ENCODE data around the gene WWC2.

- no peak for TF ChIP-seq CEBPB (IDR thresholded peaks at IDR 0.05)
- no peak for TF ChIP-seq MAZ (IDR thresholded peaks at IDR 0.05; ENCODE audit: borderline replicate concordance, low read depth, low read length)
- TF ChIP-seq CTCF (IDR thresholded peaks at IDR 0.05) = no peak
- TF ChIP-seq TP53 (CRISPR knock-in tag; IDR thresholded peaks at IDR 0.05) = no peak
- TF ChIP-seq, protein P1, sequence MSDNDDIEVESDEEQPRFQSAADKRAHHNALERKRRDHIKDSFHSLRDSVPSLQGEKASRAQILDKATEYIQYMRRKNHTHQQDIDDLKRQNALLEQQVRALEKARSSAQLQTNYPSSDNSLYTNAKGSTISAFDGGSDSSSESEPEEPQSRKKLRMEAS (IDR thresholded peaks at IDR 0.05) = no peak
- TF ChIP-seq MYC (IDR thresholded peaks at IDR 0.05; ENCODE audit: borderline replicate concordance, low read length) = no peak
- no peak for TF ChIP-seq RARB (CRISPR knock-in tag; IDR thresholded peaks at IDR 0.05)
- no peak for TF ChIP-seq POLR2A (IDR thresholded peaks at IDR 0.05; ENCODE audit: low read length)
- no peak for TF ChIP-seq FOXS1 (CRISPR knock-in tag; IDR thresholded peaks at IDR 0.05)
- TF ChIP-seq ESRRA (IDR thresholded peaks at IDR 0.05; ENCODE audit: borderline replicate concordance, low read length) = no peak
- no peak for TF ChIP-seq RAD21 (conservative IDR thresholded peaks at IDR 0.05 in 1 of 2, IDR thresholded peaks at IDR 0.05 in 1 of 2)
- TF ChIP-seq, protein P2, sequence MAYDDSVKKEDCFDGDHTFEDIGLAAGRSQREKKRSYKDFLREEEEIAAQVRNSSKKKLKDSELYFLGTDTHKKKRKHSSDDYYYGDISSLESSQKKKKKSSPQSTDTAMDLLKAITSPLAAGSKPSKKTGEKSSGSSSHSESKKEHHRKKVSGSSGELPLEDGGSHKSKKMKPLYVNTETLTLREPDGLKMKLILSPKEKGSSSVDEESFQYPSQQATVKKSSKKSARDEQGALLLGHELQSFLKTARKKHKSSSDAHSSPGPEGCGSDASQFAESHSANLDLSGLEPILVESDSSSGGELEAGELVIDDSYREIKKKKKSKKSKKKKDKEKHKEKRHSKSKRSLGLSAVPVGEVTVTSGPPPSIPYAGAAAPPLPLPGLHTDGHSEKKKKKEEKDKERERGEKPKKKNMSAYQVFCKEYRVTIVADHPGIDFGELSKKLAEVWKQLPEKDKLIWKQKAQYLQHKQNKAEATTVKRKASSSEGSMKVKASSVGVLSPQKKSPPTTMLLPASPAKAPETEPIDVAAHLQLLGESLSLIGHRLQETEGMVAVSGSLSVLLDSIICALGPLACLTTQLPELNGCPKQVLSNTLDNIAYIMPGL (CRISPR knock-in tag; IDR thresholded peaks at IDR 0.05; ENCODE audit: borderline replicate concordance) = no peak
- TF ChIP-seq, protein P3, sequence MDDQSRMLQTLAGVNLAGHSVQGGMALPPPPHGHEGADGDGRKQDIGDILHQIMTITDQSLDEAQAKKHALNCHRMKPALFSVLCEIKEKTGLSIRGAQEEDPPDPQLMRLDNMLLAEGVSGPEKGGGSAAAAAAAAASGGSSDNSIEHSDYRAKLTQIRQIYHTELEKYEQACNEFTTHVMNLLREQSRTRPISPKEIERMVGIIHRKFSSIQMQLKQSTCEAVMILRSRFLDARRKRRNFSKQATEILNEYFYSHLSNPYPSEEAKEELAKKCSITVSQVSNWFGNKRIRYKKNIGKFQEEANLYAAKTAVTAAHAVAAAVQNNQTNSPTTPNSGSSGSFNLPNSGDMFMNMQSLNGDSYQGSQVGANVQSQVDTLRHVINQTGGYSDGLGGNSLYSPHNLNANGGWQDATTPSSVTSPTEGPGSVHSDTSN (IDR thresholded peaks at IDR 0.05) = no peak
These were observed 86.5 kb downstream of the WWC2 start for GRCh38 chr4:183185559-183185958.

All from A549 (cell line).